ENCODE results near the gene CELF2. TPM values are rescaled to one million over a fixed set of nuclear protein-coding genes. Genes with fewer than 3 reads are reported as not detected.

Gene CELF2
- total and polyA plus RNA-seq, 9 of the 15 experiments (the other 6 are each of a cell fraction or from before 2014, with no cell fraction given), result 4.0 to 20.3 (median 11.1) TPM

DNA sequence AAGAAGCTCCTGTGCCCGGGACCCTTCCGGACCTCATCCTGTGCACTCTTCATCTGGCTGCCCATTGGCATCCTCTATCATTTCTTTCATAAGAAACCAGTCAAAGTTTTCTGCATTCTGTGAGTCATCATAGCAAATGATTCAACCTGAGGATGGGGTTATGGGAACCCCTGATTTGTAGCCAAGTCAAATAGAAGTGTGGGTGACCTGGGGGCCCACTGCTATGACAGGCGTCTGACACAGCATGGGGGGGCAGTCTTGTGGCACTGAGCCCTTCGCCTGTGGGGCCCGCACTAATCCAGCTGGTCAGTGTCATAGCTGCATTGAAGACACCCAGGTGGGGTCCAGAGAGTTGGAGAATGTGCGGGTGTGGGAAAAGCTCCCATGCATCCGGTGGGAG is 363.4 kb downstream of the CELF2 start (continued):
- TF ChIP-seq, protein P1, sequence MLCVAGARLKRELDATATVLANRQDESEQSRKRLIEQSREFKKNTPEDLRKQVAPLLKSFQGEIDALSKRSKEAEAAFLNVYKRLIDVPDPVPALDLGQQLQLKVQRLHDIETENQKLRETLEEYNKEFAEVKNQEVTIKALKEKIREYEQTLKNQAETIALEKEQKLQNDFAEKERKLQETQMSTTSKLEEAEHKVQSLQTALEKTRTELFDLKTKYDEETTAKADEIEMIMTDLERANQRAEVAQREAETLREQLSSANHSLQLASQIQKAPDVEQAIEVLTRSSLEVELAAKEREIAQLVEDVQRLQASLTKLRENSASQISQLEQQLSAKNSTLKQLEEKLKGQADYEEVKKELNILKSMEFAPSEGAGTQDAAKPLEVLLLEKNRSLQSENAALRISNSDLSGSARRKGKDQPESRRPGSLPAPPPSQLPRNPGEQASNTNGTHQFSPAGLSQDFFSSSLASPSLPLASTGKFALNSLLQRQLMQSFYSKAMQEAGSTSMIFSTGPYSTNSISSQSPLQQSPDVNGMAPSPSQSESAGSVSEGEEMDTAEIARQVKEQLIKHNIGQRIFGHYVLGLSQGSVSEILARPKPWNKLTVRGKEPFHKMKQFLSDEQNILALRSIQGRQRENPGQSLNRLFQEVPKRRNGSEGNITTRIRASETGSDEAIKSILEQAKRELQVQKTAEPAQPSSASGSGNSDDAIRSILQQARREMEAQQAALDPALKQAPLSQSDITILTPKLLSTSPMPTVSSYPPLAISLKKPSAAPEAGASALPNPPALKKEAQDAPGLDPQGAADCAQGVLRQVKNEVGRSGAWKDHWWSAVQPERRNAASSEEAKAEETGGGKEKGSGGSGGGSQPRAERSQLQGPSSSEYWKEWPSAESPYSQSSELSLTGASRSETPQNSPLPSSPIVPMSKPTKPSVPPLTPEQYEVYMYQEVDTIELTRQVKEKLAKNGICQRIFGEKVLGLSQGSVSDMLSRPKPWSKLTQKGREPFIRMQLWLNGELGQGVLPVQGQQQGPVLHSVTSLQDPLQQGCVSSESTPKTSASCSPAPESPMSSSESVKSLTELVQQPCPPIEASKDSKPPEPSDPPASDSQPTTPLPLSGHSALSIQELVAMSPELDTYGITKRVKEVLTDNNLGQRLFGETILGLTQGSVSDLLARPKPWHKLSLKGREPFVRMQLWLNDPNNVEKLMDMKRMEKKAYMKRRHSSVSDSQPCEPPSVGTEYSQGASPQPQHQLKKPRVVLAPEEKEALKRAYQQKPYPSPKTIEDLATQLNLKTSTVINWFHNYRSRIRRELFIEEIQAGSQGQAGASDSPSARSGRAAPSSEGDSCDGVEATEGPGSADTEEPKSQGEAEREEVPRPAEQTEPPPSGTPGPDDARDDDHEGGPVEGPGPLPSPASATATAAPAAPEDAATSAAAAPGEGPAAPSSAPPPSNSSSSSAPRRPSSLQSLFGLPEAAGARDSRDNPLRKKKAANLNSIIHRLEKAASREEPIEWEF (CRISPR knock-in tag; IDR thresholded peaks at IDR 0.05), result no peak
- no peak for TF ChIP-seq ZNF324 (CRISPR knock-in tag; IDR thresholded peaks at IDR 0.05)
- no peak for TF ChIP-seq BCL6 (CRISPR knock-in tag; IDR thresholded peaks at IDR 0.05)
- TF ChIP-seq ZNF436 (CRISPR knock-in tag; IDR thresholded peaks at IDR 0.05), result no peak
- no peak for TF ChIP-seq ZNF584 (CRISPR knock-in tag; IDR thresholded peaks at IDR 0.05; ENCODE audit: low read depth)
- TF ChIP-seq, protein P2, sequence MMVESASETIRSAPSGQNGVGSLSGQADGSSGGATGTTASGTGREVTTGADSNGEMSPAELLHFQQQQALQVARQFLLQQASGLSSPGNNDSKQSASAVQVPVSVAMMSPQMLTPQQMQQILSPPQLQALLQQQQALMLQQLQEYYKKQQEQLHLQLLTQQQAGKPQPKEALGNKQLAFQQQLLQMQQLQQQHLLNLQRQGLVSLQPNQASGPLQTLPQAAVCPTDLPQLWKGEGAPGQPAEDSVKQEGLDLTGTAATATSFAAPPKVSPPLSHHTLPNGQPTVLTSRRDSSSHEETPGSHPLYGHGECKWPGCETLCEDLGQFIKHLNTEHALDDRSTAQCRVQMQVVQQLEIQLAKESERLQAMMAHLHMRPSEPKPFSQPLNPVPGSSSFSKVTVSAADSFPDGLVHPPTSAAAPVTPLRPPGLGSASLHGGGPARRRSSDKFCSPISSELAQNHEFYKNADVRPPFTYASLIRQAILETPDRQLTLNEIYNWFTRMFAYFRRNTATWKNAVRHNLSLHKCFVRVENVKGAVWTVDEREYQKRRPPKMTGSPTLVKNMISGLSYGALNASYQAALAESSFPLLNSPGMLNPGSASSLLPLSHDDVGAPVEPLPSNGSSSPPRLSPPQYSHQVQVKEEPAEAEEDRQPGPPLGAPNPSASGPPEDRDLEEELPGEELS (CRISPR knock-in tag; IDR thresholded peaks at IDR 0.05; ENCODE audit: borderline replicate concordance), result no peak

Data from K562 (cell line).